ENCODE measurements around the gene TOE1. TPM values are rescaled to one million over a fixed set of nuclear protein-coding genes. Genes with fewer than 3 reads are reported as not detected.

Gene TOE1
- total RNA-seq, 1 donor from 2014 or later = 4.3 TPM

DNA sequence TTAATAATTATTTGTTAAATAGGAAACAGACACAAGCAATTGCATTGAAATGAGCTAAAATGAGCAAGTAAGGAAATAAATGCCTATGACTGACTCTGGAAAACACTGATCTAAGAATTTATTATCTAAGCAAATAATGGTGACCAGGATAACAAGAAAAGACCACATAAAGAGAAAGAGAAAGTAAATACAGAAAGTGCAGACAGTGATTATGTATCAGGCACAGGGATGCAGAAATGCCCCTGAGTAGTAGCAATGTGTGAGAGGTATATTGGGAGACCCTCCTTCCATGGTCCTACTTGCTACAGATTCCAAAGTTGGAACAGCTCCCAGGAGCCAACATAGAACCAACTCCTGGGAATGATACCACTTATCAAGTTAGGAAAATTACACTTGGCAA, 33.6 kb downstream of the TOE1 start:
- Histone ChIP-seq H4K20me1 (ENCODE audit: insufficient read depth, low read length) (no peaks in the 10 kb centered on the region), H3K9me3 (ENCODE audit: insufficient read depth, low read depth, low read length) (no peaks in the 10 kb centered on the region), H3K9ac (ENCODE audit: low read length) (no peak overlapping the region), H3K36me3 (ENCODE audit: insufficient read depth, low read length) (no peaks in the 10 kb centered on the region), H3K4me2 (ENCODE audit: low read length) (no peak overlapping the region), H3K27ac (ENCODE audit: low read depth, low read length) (no peak overlapping the region), H3K4me1 (ENCODE audit: insufficient read depth, low read length) (no peaks in the 10 kb centered on the region), H3K27me3 (ENCODE audit: insufficient read depth, low read length) (no peaks in the 10 kb centered on the region), H2AFZ (ENCODE audit: low read depth, low read length) (no peak overlapping the region), H3K4me3 (ENCODE audit: insufficient read depth, low read depth, low read length) (no peak overlapping the region), H3K79me2 (ENCODE audit: insufficient read depth, low read length) (no peaks in the 10 kb centered on the region)
- H3K36me3 Mint-ChIP-seq (ENCODE audit: low read depth, unreplicated experiment) = no peaks in the 10 kb centered on the region
- H3K4me3 Mint-ChIP-seq (ENCODE audit: unreplicated experiment) = no peak overlapping the region
- no peaks in the 10 kb centered on the region for H3K27me3 Mint-ChIP-seq (ENCODE audit: low read depth, unreplicated experiment)
- no peak for TF ChIP-seq EZH2 (IDR thresholded peaks at IDR 0.05; ENCODE audit: insufficient read depth, low read length)
- TF ChIP-seq, protein P1, sequence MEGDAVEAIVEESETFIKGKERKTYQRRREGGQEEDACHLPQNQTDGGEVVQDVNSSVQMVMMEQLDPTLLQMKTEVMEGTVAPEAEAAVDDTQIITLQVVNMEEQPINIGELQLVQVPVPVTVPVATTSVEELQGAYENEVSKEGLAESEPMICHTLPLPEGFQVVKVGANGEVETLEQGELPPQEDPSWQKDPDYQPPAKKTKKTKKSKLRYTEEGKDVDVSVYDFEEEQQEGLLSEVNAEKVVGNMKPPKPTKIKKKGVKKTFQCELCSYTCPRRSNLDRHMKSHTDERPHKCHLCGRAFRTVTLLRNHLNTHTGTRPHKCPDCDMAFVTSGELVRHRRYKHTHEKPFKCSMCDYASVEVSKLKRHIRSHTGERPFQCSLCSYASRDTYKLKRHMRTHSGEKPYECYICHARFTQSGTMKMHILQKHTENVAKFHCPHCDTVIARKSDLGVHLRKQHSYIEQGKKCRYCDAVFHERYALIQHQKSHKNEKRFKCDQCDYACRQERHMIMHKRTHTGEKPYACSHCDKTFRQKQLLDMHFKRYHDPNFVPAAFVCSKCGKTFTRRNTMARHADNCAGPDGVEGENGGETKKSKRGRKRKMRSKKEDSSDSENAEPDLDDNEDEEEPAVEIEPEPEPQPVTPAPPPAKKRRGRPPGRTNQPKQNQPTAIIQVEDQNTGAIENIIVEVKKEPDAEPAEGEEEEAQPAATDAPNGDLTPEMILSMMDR (IDR thresholded peaks at IDR 0.05; ENCODE audit: insufficient read depth, low read depth, low read length) = no peak
- DNase-seq (ENCODE audit: low read depth) (no peak), FAIRE-seq (no peak)
- no peaks in the 10 kb centered on the region for H3K9me3 Mint-ChIP-seq (ENCODE audit: unreplicated experiment)
- H3K4me1 Mint-ChIP-seq (ENCODE audit: low read depth, unreplicated experiment) = no peaks in the 10 kb centered on the region
- no peak overlapping the region for H3K27ac Mint-ChIP-seq (ENCODE audit: unreplicated experiment)

DNA sequence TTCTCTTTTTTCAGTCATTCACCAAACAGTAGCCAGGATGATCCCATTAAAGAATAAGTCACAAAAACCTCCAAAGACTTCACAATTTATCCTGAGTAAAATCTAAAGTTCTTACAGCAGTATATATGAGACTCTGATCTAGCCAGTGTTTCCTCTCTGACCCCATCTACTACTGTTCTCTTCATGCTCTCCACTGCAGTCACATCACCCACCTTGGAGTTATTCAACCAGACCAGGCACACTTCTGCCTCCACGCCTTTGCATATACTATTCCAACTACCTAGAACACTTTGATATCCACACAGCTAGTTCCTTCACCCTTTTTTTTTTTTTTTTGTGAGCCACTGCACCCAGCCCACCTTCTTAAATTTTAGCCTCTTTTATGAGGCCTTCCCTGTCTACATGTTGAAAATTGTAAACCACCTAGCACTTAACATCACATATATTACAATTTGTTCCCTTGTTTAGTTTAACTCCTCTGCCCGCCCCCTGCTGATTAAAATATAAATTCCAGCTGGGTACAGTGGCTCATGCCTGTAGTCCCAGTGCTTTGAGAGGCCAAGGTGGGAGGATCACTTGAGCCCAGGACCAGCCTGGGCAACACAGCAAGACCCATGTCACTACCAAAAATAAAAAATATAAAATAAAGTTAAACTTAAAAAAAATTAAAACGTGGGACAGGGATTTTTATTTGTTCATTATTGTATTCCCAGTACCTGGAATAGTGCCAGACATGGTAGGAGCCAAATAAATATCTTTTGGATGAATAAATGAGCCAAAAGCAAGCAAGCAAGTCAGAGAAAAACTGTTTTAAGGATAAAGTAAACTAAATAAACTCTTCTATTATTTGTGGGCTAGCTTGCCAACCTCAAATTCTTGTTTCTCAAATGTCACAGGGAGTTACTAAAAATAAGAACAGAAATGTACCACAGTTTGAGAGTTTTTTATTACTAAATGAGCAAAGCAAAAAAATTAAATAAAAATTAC, 35.4 kb downstream of the TOE1 start:
- H3K9me3 Mint-ChIP-seq (ENCODE audit: unreplicated experiment) = no peaks in the 10 kb centered on the region
- Histone ChIP-seq H3K9me3 (ENCODE audit: insufficient read depth, low read depth, low read length) (no peaks in the 10 kb centered on the region), H3K9ac (ENCODE audit: low read length) (no peak overlapping the region), H3K27me3 (ENCODE audit: insufficient read depth, low read length) (no peaks in the 10 kb centered on the region), H3K27ac (ENCODE audit: low read depth, low read length) (no peak overlapping the region), H3K4me1 (ENCODE audit: insufficient read depth, low read length) (no peaks in the 10 kb centered on the region), H3K79me2 (ENCODE audit: insufficient read depth, low read length) (no peaks in the 10 kb centered on the region), H3K36me3 (ENCODE audit: insufficient read depth, low read length) (no peaks in the 10 kb centered on the region), H3K4me2 (ENCODE audit: low read length) (no peak overlapping the region), H4K20me1 (ENCODE audit: insufficient read depth, low read length) (no peaks in the 10 kb centered on the region), H3K4me3 (ENCODE audit: insufficient read depth, low read depth, low read length) (no peak overlapping the region), H2AFZ (ENCODE audit: low read depth, low read length) (no peak overlapping the region)
- DNase-seq (ENCODE audit: low read depth) (no peak), FAIRE-seq (no peak)
- H3K4me3 Mint-ChIP-seq (ENCODE audit: unreplicated experiment) = no peak overlapping the region
- no peaks in the 10 kb centered on the region for H3K4me1 Mint-ChIP-seq (ENCODE audit: low read depth, unreplicated experiment)
- H3K36me3 Mint-ChIP-seq (ENCODE audit: low read depth, unreplicated experiment) = no peaks in the 10 kb centered on the region
- TF ChIP-seq, protein P1 (IDR thresholded peaks at IDR 0.05; ENCODE audit: insufficient read depth, low read depth, low read length) = no peak
- no peak for TF ChIP-seq EZH2 (IDR thresholded peaks at IDR 0.05; ENCODE audit: insufficient read depth, low read length)
- H3K27ac Mint-ChIP-seq (ENCODE audit: unreplicated experiment) = no peak overlapping the region
- no peaks in the 10 kb centered on the region for H3K27me3 Mint-ChIP-seq (ENCODE audit: low read depth, unreplicated experiment)

DNA sequence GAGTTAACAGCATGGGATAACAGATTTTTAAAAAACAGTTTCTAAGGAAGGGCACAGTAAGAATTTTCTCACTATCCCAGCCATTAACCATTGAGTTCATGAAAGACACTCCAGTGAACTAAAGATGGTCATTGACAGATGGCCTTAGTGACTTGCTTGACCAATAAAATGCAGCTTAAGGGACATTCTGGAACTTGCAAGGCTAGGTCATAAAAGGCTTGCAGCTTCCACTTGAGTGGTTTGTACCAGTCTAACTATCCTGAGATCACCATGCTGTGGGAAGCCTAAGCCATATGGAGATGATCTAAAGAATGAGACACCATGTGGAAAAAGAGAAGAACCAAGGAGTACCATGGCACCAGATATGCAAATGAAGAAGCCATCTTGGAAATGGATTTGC, 38.2 kb downstream of the TOE1 start:
- no peak overlapping the region for H3K27ac Mint-ChIP-seq (ENCODE audit: unreplicated experiment)
- Histone ChIP-seq H3K79me2 (ENCODE audit: insufficient read depth, low read length) (no peaks in the 10 kb centered on the region), H3K4me2 (ENCODE audit: low read length) (no peak overlapping the region), H3K27me3 (ENCODE audit: insufficient read depth, low read length) (no peaks in the 10 kb centered on the region), H2AFZ (ENCODE audit: low read depth, low read length) (no peak overlapping the region), H3K4me3 (ENCODE audit: insufficient read depth, low read depth, low read length) (no peak overlapping the region), H3K9me3 (ENCODE audit: insufficient read depth, low read depth, low read length) (no peaks in the 10 kb centered on the region), H3K36me3 (ENCODE audit: insufficient read depth, low read length) (no peaks in the 10 kb centered on the region), H3K27ac (ENCODE audit: low read depth, low read length) (no peak overlapping the region), H4K20me1 (ENCODE audit: insufficient read depth, low read length) (no peaks in the 10 kb centered on the region), H3K9ac (ENCODE audit: low read length) (no peak overlapping the region), H3K4me1 (ENCODE audit: insufficient read depth, low read length) (no peaks in the 10 kb centered on the region)
- no peaks in the 10 kb centered on the region for H3K4me1 Mint-ChIP-seq (ENCODE audit: low read depth, unreplicated experiment)
- H3K4me3 Mint-ChIP-seq (ENCODE audit: unreplicated experiment) = no peak overlapping the region
- DNase-seq (ENCODE audit: low read depth) (no peak), FAIRE-seq (no peak)
- H3K36me3 Mint-ChIP-seq (ENCODE audit: low read depth, unreplicated experiment) = no peaks in the 10 kb centered on the region
- no peaks in the 10 kb centered on the region for H3K9me3 Mint-ChIP-seq (ENCODE audit: unreplicated experiment)
- TF ChIP-seq, protein P1 (IDR thresholded peaks at IDR 0.05; ENCODE audit: insufficient read depth, low read depth, low read length) = no peak
- no peak for TF ChIP-seq EZH2 (IDR thresholded peaks at IDR 0.05; ENCODE audit: insufficient read depth, low read length)
- no peaks in the 10 kb centered on the region for H3K27me3 Mint-ChIP-seq (ENCODE audit: low read depth, unreplicated experiment)
